PFSK-1 (cell line): Measurements from ENCODE around the gene FSIP2.

Source experiments
- FOXP2 ChIP-seq: optimal IDR thresholded peaks from 2 replicates; pipeline ENCODE3; 2011; ENCODE audit warnings: borderline replicate concordance, control low read depth, inconsistent platforms; ENCODE audit not compliant: insufficient read depth; ENCODE audit errors: extremely low read length, extremely low read depth
- POLR2AphosphoS5 ChIP-seq: IDR thresholded peaks from 2 replicates; pipeline ENCODE4 v1.6.1; 2012; ENCODE audit warnings: low read depth, mild to moderate bottlenecking, control low read depth, low read length, moderate library complexity
- SIN3A ChIP-seq: IDR thresholded peaks from 2 replicates; pipeline ENCODE4 v1.6.1; 2012; ENCODE audit warnings: mild to moderate bottlenecking, low read length, moderate library complexity, borderline replicate concordance; ENCODE audit not compliant: insufficient read depth
- TAF1 ChIP-seq: IDR thresholded peaks from 2 replicates; pipeline ENCODE4 v1.6.1; 2012; ENCODE audit warnings: low read length, control low read depth, borderline replicate concordance; ENCODE audit not compliant: insufficient read depth
- TF ChIP-seq, protein P1 (sequence below), 2 experiments: IDR thresholded peaks; 2 replicates each; pipeline versions ENCODE4 v1.6.1 to v1.8.0; 2011 to 2012; ENCODE audit warnings: low read depth in 2 of 2, low read length in 2 of 2, control low read depth in 1 of 2, inconsistent platforms in 1 of 2, mild to moderate bottlenecking in 1 of 2, moderate library complexity in 1 of 2; ENCODE audit not compliant: insufficient read depth in 1 of 2

The FSIP2 gene

DNA sequence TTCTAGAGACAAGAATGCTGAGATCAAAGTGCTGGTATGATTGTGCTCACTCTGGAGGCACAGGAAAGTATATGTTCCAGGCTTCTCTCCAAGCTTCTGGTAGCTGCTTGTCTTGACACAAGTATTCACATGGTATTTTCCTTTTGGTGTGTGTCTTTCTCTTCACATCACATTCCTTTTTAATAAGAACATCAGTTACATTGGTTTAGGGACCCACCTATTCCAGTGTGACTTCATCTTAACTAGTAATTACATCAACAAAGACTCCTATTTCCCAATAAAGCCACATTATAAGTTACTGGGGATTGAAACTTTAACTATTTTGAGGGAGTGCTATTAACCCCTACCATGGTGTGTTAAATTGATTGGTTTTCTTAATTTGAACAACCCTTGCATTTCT is 119.1 kb downstream of the FSIP2 start:
- TF ChIP-seq SIN3A (no peak), FOXP2 (no peak), TAF1 (no peak), POLR2AphosphoS5 (no peak)
- TF ChIP-seq, protein P1, sequence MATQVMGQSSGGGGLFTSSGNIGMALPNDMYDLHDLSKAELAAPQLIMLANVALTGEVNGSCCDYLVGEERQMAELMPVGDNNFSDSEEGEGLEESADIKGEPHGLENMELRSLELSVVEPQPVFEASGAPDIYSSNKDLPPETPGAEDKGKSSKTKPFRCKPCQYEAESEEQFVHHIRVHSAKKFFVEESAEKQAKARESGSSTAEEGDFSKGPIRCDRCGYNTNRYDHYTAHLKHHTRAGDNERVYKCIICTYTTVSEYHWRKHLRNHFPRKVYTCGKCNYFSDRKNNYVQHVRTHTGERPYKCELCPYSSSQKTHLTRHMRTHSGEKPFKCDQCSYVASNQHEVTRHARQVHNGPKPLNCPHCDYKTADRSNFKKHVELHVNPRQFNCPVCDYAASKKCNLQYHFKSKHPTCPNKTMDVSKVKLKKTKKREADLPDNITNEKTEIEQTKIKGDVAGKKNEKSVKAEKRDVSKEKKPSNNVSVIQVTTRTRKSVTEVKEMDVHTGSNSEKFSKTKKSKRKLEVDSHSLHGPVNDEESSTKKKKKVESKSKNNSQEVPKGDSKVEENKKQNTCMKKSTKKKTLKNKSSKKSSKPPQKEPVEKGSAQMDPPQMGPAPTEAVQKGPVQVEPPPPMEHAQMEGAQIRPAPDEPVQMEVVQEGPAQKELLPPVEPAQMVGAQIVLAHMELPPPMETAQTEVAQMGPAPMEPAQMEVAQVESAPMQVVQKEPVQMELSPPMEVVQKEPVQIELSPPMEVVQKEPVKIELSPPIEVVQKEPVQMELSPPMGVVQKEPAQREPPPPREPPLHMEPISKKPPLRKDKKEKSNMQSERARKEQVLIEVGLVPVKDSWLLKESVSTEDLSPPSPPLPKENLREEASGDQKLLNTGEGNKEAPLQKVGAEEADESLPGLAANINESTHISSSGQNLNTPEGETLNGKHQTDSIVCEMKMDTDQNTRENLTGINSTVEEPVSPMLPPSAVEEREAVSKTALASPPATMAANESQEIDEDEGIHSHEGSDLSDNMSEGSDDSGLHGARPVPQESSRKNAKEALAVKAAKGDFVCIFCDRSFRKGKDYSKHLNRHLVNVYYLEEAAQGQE (IDR thresholded peaks at IDR 0.05; ENCODE audit: insufficient read depth in 1 of 2, low read depth in 2 of 2, low read length in 2 of 2): no peak

DNA sequence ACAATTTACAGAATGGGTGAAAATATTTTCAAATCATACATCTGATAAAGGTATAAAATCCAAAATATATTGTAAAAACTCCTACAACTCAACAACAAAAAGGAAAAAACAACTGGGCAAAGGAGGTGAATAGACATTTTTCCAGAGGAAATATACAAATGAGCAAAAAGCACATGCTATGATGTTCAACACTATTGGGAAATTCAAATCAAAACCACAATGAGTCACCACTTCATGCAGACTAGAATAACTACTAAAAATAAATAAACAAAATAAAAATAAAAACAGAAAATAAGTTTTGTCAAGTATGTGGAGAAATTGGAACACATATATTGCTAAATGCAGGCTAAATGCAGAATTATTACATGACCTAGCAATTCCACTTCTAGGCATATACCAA is 120.9 kb downstream of the FSIP2 start:
- TF ChIP-seq FOXP2 (no peak), SIN3A (no peak), POLR2AphosphoS5 (no peak), TAF1 (no peak)
- TF ChIP-seq, protein P1 (IDR thresholded peaks at IDR 0.05; ENCODE audit: insufficient read depth in 1 of 2, low read depth in 2 of 2, low read length in 2 of 2): no peak

DNA sequence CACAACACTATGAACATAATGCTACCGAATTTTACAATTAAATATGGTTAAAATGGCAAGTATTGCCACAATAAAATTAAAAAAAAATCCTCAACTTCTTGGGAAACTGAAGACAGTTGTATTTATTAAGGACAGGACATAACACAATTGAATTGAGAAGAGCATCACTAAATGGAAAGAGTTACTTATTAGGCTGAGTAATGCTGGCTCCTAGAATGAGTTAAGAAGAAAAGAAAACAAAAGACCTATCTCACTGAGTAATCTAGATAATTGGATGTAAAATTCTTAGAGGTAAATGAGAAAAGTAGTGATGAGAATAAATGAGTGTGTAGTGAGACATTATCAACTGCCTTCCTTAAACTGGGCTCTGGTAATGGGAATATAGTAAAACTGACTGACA is 121.7 kb downstream of the FSIP2 start:
- TF ChIP-seq FOXP2: no peak
- TF ChIP-seq POLR2AphosphoS5: no peak
- no peak for TF ChIP-seq SIN3A
- TF ChIP-seq, protein P1 (IDR thresholded peaks at IDR 0.05; ENCODE audit: insufficient read depth in 1 of 2, low read depth in 2 of 2, low read length in 2 of 2): no peak
- TF ChIP-seq TAF1: no peak

DNA sequence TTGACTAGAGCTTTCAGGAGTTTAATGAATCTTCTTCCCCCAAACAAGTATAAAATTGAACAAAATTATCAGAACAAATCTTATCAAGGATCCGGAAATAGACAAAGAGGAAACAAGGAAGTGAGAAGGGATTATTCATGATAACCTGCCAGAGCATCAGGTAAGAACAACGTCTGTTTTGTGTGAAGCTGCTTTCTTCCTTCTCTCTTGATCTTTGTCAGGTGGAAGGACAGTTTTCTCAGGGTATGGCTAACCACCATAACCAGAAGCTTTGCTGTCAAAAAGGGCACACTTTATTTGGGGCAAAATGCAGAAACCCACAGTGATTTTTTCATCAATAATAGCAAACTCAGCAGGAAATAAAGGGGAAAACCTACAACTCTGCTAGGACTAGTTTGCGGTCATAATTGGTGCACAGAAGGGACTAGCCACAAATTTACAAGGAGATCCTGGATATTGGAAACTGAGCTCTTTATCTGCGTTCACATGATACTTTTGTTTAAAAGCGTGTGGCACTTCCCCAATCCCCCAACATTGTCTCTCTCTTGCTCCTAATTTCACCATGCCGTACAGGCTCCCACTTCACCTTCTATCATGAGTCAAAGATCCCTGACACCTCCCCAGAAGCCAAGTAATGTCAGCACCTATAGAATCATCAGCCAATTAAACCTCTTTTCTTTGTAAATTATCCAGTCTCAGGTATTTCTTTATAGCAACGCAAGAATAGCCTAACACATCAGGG is 124.2 kb downstream of the FSIP2 start:
- TF ChIP-seq, protein P1 (IDR thresholded peaks at IDR 0.05; ENCODE audit: insufficient read depth in 1 of 2, low read depth in 2 of 2, low read length in 2 of 2): no peak
- TF ChIP-seq TAF1 (no peak), FOXP2 (no peak), POLR2AphosphoS5 (no peak), SIN3A (no peak)
